ENCODE results near the gene GRAPL.
"Not testable (repeated sequence)": the region's sequence is repeated elsewhere in the genome, so short reads cannot be mapped to it uniquely, and the experiment has no call there.

- not testable (repeated sequence) for TF ChIP-seq NFE2L2 (IDR thresholded peaks at IDR 0.05; ENCODE audit: low read depth, low read length); CTCF (conservative IDR thresholded peaks at IDR 0.05; ENCODE audit: low read depth, low read length); POLR2A (IDR thresholded peaks at IDR 0.05; ENCODE audit: low read depth, low read length); SMC3 (IDR thresholded peaks at IDR 0.05; ENCODE audit: low read depth, low read length); CEBPB (IDR thresholded peaks at IDR 0.05; ENCODE audit: low read depth, low read length); BHLHE40 (IDR thresholded peaks at IDR 0.05; ENCODE audit: low read depth, low read length); USF2 (IDR thresholded peaks at IDR 0.05; ENCODE audit: low read depth, low read length); FOS (IDR thresholded peaks at IDR 0.05; ENCODE audit: low read depth, low read length); RAD21 (IDR thresholded peaks at IDR 0.05; ENCODE audit: low read length); ELK1 (IDR thresholded peaks at IDR 0.05; ENCODE audit: borderline replicate concordance, low read depth, low read length); RFX5 (IDR thresholded peaks at IDR 0.05; ENCODE audit: low read depth, low read length); RCOR1 (IDR thresholded peaks at IDR 0.05; ENCODE audit: insufficient replicate concordance, low read length)
These were observed 23.6 kb downstream of the GRAPL start for GRCh38 chr17:19150678-19151615.

Data from IMR-90 (cell line).